ENCODE data around the gene SCGN. TPM values are rescaled to one million over a fixed set of nuclear protein-coding genes. Genes with fewer than 3 reads are reported as not detected.

Gene SCGN
- total and polyA plus RNA-seq, 2 of the 13 experiments (the other 11 are each of a cell fraction or from before 2014, with no cell fraction given) = 2.9 to 29.0 TPM

DNA sequence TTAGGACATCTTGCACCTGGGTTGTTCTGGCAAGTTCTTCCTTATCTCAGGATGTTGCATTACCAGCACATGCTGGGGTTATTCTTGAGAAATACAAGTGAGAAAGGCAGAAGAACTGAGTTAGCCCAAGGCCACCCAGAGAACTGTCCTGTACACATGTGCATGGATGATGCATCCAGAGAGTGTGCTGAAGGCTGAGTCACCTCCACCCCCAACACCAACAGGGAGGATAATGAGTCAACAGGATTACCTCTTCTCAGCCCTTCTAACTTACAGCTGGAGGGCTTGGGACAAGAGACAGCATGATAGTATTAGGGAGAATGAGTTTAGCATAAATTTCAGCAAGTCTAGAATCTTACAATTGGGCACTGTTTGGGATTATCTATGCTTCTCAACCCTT is 8.5 kb downstream of the SCGN start (continued):
- no peak for TF ChIP-seq ZNF496 (CRISPR knock-in tag; IDR thresholded peaks at IDR 0.05; ENCODE audit: insufficient replicate concordance)
- no peak for TF ChIP-seq ZNF564 (CRISPR knock-in tag; IDR thresholded peaks at IDR 0.05)
- no peak for TF ChIP-seq FOXK2 (IDR thresholded peaks at IDR 0.05)
- TF ChIP-seq ZNF891 (CRISPR knock-in tag; IDR thresholded peaks at IDR 0.05) = no peak
- TF ChIP-seq SRSF4 (IDR thresholded peaks at IDR 0.05; ENCODE audit: low read depth, low read length, poor library complexity, severe bottlenecking) = no peak
- no peak for TF ChIP-seq ZNF451 (CRISPR knock-in tag; IDR thresholded peaks at IDR 0.05)
- TF ChIP-seq JUN (CRISPR knock-in tag; IDR thresholded peaks at IDR 0.05) = peak; percentile 92
- no peak for TF ChIP-seq XRCC5 (optimal IDR thresholded peaks at IDR 0.05; ENCODE audit: low read length)
- no peak for TF ChIP-seq ZNF329 (CRISPR knock-in tag; IDR thresholded peaks at IDR 0.05; ENCODE audit: low read depth)
- TF ChIP-seq FOXP4 (CRISPR knock-in tag; IDR thresholded peaks at IDR 0.05) = peak; percentile 57
- no peak for TF ChIP-seq GZF1 (CRISPR knock-in tag; IDR thresholded peaks at IDR 0.05)
- no peak for TF ChIP-seq NONO (IDR thresholded peaks at IDR 0.05)
- no peak for TF ChIP-seq NONO (CRISPR knock-in tag; conservative IDR thresholded peaks at IDR 0.05)
- TF ChIP-seq ZNF572 (CRISPR knock-in tag; IDR thresholded peaks at IDR 0.05) = no peak
- no peak for TF ChIP-seq HNRNPUL1 (IDR thresholded peaks at IDR 0.05; ENCODE audit: low read depth, low read length)
- TF ChIP-seq RFXAP (CRISPR knock-in tag; IDR thresholded peaks at IDR 0.05; ENCODE audit: borderline replicate concordance) = no peak
- no peak for TF ChIP-seq WIZ (CRISPR knock-in tag; IDR thresholded peaks at IDR 0.05)
- no peak for TF ChIP-seq HES4 (CRISPR knock-in tag; IDR thresholded peaks at IDR 0.05; ENCODE audit: borderline replicate concordance)
- no peak for TF ChIP-seq ZUFSP (CRISPR knock-in tag; IDR thresholded peaks at IDR 0.05; ENCODE audit: borderline replicate concordance)
- no peak for TF ChIP-seq AKAP8 (CRISPR knock-in tag; IDR thresholded peaks at IDR 0.05)
- TF ChIP-seq JUND (CRISPR knock-in tag; IDR thresholded peaks at IDR 0.05) = peak; percentile 92
- TF ChIP-seq, protein P1, sequence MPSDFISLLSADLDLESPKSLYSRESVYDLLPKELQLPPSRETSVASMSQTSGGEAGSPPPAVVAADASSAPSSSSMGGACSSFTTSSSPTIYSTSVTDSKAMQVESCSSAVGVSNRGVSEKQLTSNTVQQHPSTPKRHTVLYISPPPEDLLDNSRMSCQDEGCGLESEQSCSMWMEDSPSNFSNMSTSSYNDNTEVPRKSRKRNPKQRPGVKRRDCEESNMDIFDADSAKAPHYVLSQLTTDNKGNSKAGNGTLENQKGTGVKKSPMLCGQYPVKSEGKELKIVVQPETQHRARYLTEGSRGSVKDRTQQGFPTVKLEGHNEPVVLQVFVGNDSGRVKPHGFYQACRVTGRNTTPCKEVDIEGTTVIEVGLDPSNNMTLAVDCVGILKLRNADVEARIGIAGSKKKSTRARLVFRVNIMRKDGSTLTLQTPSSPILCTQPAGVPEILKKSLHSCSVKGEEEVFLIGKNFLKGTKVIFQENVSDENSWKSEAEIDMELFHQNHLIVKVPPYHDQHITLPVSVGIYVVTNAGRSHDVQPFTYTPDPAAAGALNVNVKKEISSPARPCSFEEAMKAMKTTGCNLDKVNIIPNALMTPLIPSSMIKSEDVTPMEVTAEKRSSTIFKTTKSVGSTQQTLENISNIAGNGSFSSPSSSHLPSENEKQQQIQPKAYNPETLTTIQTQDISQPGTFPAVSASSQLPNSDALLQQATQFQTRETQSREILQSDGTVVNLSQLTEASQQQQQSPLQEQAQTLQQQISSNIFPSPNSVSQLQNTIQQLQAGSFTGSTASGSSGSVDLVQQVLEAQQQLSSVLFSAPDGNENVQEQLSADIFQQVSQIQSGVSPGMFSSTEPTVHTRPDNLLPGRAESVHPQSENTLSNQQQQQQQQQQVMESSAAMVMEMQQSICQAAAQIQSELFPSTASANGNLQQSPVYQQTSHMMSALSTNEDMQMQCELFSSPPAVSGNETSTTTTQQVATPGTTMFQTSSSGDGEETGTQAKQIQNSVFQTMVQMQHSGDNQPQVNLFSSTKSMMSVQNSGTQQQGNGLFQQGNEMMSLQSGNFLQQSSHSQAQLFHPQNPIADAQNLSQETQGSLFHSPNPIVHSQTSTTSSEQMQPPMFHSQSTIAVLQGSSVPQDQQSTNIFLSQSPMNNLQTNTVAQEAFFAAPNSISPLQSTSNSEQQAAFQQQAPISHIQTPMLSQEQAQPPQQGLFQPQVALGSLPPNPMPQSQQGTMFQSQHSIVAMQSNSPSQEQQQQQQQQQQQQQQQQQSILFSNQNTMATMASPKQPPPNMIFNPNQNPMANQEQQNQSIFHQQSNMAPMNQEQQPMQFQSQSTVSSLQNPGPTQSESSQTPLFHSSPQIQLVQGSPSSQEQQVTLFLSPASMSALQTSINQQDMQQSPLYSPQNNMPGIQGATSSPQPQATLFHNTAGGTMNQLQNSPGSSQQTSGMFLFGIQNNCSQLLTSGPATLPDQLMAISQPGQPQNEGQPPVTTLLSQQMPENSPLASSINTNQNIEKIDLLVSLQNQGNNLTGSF (CRISPR knock-in tag; IDR thresholded peaks at IDR 0.05) = no peak
- TF ChIP-seq RXRB (CRISPR knock-in tag; IDR thresholded peaks at IDR 0.05; ENCODE audit: borderline replicate concordance) = peak; percentile 41; the same call in 1 of the 2 replicates
- no peak for TF ChIP-seq U2AF2 (IDR thresholded peaks at IDR 0.05; ENCODE audit: low read depth, low read length)
- no peak for TF ChIP-seq EED (CRISPR knock-in tag; IDR thresholded peaks at IDR 0.05)
